CD14-positive monocyte (primary cell): Measurements from ENCODE around the gene KLF15. TPM values are rescaled to one million over a fixed set of nuclear protein-coding genes. Genes with fewer than 3 reads are reported as not detected.

Source experiments
- DNase-seq, 3 donors: peaks; one replicate each; pipeline ENCODE4 v3.0.0-alpha.2; 2011 to 2022
- H2AFZ ChIP-seq: 2 replicates; pipeline ENCODE4 v1.6.0; 2012; ENCODE audit warnings: mild to moderate bottlenecking, low read depth, low read length, inconsistent platforms; ENCODE audit not compliant: insufficient read depth, poor library complexity, severe bottlenecking
- H3K27ac ChIP-seq, 2 donors: 1 replicate in 1 of 2; 2 replicates in 1 of 2; pipeline ENCODE4 v1.5.1; 2012 to 2013; ENCODE audit warnings: low read length in 2 of 2, control low read depth in 1 of 2, inconsistent platforms in 1 of 2, low read depth in 1 of 2, mild to moderate bottlenecking in 1 of 2
- H3K27me3 ChIP-seq, 2 donors: one replicate each; pipeline versions ENCODE4 v1.6.0 to v1.6.1; 2011 to 2013; ENCODE audit warnings: low read length in 2 of 2; ENCODE audit not compliant: control insufficient read depth in 2 of 2, insufficient read depth in 2 of 2
- H3K36me3 ChIP-seq, 2 donors: replicated peaks in 1 of 2; 1 replicate in 1 of 2; 2 replicates in 1 of 2; pipeline versions ENCODE4 v1.5.1 to v1.6.1; 2012 to 2013; ENCODE audit warnings: low read length in 2 of 2, control low read depth in 1 of 2, inconsistent platforms in 1 of 2, mild to moderate bottlenecking in 1 of 2; ENCODE audit not compliant: insufficient read depth in 2 of 2, control insufficient read depth in 1 of 2
- H3K4me1 ChIP-seq, 2 donors: 1 replicate in 1 of 2; 2 replicates in 1 of 2; pipeline versions ENCODE4 v1.5.1 to v1.6.1; 2012 to 2013; ENCODE audit warnings: low read length in 2 of 2, control low read depth in 1 of 2, inconsistent platforms in 1 of 2, mild to moderate bottlenecking in 1 of 2, moderate library complexity in 1 of 2; ENCODE audit not compliant: insufficient read depth in 2 of 2, control insufficient read depth in 1 of 2
- H3K4me2 ChIP-seq: replicated peaks from 2 replicates; pipeline ENCODE3; 2012; ENCODE audit warnings: low read length, moderate library complexity, mild to moderate bottlenecking; ENCODE audit not compliant: poor library complexity, severe bottlenecking; ENCODE audit errors: extremely low read depth
- H3K4me3 ChIP-seq, 3 experiments: fragments of 200-600 bp in 1 of 3; sonication (generic) in 1 of 3; replicated peaks in 1 of 3; 1 replicate in 2 of 3; 2 replicates in 1 of 3; pipeline ENCODE4 v1.5.1; 2011 to 2013; ENCODE audit warnings: low read length in 3 of 3, mild to moderate bottlenecking in 3 of 3, control low read depth in 2 of 3, low read depth in 2 of 3, inconsistent platforms in 1 of 3, moderate library complexity in 1 of 3
- H3K79me2 ChIP-seq: 2 replicates; pipeline ENCODE4 v1.6.0; 2012; ENCODE audit warnings: mild to moderate bottlenecking, control low read depth, inconsistent platforms, low read length, moderate library complexity; ENCODE audit not compliant: insufficient read depth
- H3K9ac ChIP-seq: 2 replicates; pipeline ENCODE4 v1.6.0; 2017; ENCODE audit warnings: low read length, mild to moderate bottlenecking; ENCODE audit not compliant: insufficient read depth, poor library complexity, severe bottlenecking
- H3K9me3 ChIP-seq, 2 donors: replicated peaks in 1 of 2; 1 replicate in 1 of 2; 2 replicates in 1 of 2; pipeline versions ENCODE4 v1.5.1 to v1.6.1; 2012 to 2013; ENCODE audit warnings: low read length in 2 of 2, control low read depth in 1 of 2; ENCODE audit not compliant: control insufficient read depth in 1 of 2, insufficient read depth in 1 of 2
- H4K20me1 ChIP-seq: 2 replicates; pipeline ENCODE4 v1.6.0; 2012; ENCODE audit warnings: mild to moderate bottlenecking, low read length, control low read depth, moderate library complexity; ENCODE audit not compliant: insufficient read depth
- H3K27ac Mint-ChIP-seq, 7 donors: one replicate each; pipeline ENCODE4 v1.8.0; 2020; ENCODE audit warnings: mild to moderate bottlenecking in 7 of 7, mixed read lengths in 7 of 7, moderate library complexity in 6 of 7, inconsistent platforms in 2 of 7
- H3K27me3 Mint-ChIP-seq, 3 donors: one replicate each; pipeline ENCODE4 v1.8.0; 2021 to 2022; ENCODE audit warnings: low read depth in 3 of 3, mild to moderate bottlenecking in 3 of 3, mixed read lengths in 3 of 3, moderate library complexity in 3 of 3, inconsistent platforms in 1 of 3
- H3K36me3 Mint-ChIP-seq, 2 donors: one replicate each; pipeline ENCODE4 v1.8.0; 2020; ENCODE audit warnings: mixed read lengths in 2 of 2, inconsistent platforms in 1 of 2, mild to moderate bottlenecking in 1 of 2
- H3K4me1 Mint-ChIP-seq: one replicate; pipeline ENCODE4 v1.8.0; 2020; ENCODE audit warnings: mild to moderate bottlenecking, mixed read lengths
- H3K4me3 Mint-ChIP-seq, 2 donors: one replicate each; pipeline ENCODE4 v1.8.0; 2020; ENCODE audit warnings: mild to moderate bottlenecking in 2 of 2, mixed read lengths in 2 of 2, moderate library complexity in 1 of 2
- H3K9me3 Mint-ChIP-seq, 7 donors: one replicate each; pipeline ENCODE4 v1.8.0; 2020 to 2022; ENCODE audit warnings: mixed read lengths in 7 of 7, mild to moderate bottlenecking in 6 of 7, moderate library complexity in 6 of 7, inconsistent platforms in 2 of 7
- WGBS: methylation state at CpG from one replicate; pipeline ENCODE4 v1.1.5; 2013; ENCODE audit warnings: missing lambda C conversion rate; ENCODE audit not compliant: insufficient coverage; 5-methylcytosine and 5-hydroxymethylcytosine counted together
- intact Hi-C, 2 donors: fragments of 100-400 bp; cut with micrococcal nuclease; formaldehyde crosslinking; loops; one replicate each; pipeline versions ENCODE4 v1.15.0 to v1.15.1; 2023
- polyA plus RNA-seq, 3 donors: library from polyadenylated mRNA; depleted of rRNA in 1 of 3; unstranded in 2 of 3; stranded (reverse) in 1 of 3; fragments of 300-500 nt in 2 of 3; fragments of >200 nt in 1 of 3; fragmentation: Illumina TruSeq in 2 of 3; gene quantifications; 1 replicate in 2 of 3; 2 replicates in 1 of 3; pipeline ENCODE4 v1.2.3, GENCODE V29; 2012 to 2021
- TF ChIP-seq, protein P1 (sequence below): fragments of 200-600 bp; IDR thresholded peaks from one replicate; pipeline ENCODE4 v1.8.0; 2022; ENCODE audit warnings: antibody characterized with exemption, mild to moderate bottlenecking

Gene KLF15
- polyA plus RNA-seq, 3 donors: not detected

DNA sequence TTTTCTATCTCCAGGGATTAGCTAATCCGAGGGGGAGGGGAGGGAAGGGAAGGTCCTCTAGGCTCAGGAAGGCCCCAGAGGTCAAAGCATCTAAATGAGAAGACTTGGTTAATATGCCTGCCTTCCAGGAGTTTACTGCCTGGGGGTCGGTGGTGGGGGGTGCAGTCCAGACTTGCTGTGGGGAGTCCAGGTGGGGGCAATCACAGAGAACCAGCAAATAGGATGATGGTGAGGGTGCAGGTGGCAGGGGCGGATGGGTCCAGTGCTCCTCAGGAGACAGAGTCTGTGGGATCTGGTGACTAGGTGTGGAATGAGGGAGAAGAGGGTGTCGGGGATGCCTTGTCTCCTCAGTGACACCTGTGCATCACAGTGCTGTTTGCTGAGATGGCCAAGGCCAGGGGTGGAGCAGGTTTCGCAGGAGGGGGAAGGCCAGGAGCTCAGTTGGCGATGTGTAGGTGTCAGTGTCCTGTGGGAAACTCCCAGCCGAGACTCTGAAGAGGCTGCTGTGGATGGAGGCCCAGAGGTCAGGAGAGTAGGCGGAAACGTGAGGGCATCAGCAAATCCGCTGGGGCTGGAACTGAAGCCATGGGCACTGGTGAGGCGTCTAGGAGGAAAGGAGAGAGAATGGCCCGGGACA is 45.6 kb upstream of the KLF15 start:
- Histone ChIP-seq H3K27me3 (no peaks in the 10 kb centered on the region), H3K9me3 (peaks cover 20 to 33% of the 10 kb centered on the region in 2 donors), H3K4me1 (peaks cover 5 to 6% of the 10 kb centered on the region in 2 donors), H2AFZ (no peak overlapping the region), H3K9ac (no peak overlapping the region), H3K36me3 (no peaks in the 10 kb centered on the region), H3K27ac (no peak overlapping the region), H4K20me1 (no peaks in the 10 kb centered on the region), H3K4me2 (no peak overlapping the region), H3K79me2 (no peaks in the 10 kb centered on the region), H3K4me3 (no peak overlapping the region)
- peak overlapping the region in 1 of 7 donors; percentile 4 for H3K27ac Mint-ChIP-seq
- H3K4me1 Mint-ChIP-seq: peaks cover 7% of the 10 kb centered on the region
- 87% methylated on average over 9 of the region's 12 CpGs for WGBS
- H3K27me3 Mint-ChIP-seq: peaks cover 6 to 21% (median 14%) of the 10 kb centered on the region in 3 donors
- intact Hi-C loops: no loop called here
- TF ChIP-seq, protein P1, sequence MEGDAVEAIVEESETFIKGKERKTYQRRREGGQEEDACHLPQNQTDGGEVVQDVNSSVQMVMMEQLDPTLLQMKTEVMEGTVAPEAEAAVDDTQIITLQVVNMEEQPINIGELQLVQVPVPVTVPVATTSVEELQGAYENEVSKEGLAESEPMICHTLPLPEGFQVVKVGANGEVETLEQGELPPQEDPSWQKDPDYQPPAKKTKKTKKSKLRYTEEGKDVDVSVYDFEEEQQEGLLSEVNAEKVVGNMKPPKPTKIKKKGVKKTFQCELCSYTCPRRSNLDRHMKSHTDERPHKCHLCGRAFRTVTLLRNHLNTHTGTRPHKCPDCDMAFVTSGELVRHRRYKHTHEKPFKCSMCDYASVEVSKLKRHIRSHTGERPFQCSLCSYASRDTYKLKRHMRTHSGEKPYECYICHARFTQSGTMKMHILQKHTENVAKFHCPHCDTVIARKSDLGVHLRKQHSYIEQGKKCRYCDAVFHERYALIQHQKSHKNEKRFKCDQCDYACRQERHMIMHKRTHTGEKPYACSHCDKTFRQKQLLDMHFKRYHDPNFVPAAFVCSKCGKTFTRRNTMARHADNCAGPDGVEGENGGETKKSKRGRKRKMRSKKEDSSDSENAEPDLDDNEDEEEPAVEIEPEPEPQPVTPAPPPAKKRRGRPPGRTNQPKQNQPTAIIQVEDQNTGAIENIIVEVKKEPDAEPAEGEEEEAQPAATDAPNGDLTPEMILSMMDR: no peak
- peaks cover 0 to 2% of the 10 kb centered on the region in 2 donors for H3K36me3 Mint-ChIP-seq
- no peak overlapping the region for H3K4me3 Mint-ChIP-seq
- H3K9me3 Mint-ChIP-seq: peaks cover 15 to 34% (median 29%) of the 10 kb centered on the region in 7 donors
- no peak for DNase-seq

DNA sequence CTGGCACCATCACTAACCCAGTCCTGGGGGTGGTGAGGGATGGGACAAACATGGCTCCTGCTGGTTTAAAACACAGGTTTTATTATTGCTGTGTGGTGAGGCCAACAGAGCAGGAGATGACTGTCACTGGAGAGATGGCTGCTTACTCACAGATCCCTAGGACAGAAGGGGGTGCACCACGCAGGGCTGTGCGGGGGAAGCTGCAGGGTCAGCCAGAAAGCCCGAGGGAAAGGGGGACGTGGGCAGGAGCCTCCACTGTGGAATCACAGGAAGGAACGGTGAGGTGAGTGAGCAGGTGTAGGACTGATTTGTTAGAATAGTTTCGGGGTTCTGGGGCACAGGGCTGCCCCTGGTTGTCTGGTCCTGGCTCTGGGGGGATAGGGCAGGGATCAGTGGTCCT is 45.0 kb upstream of the KLF15 start:
- Mint-ChIP-seq H3K9me3 (peaks cover 19 to 39% (median 31%) of the 10 kb centered on the region in 7 donors), H3K4me1 (peaks cover 7% of the 10 kb centered on the region), H3K4me3 (no peak overlapping the region), H3K27me3 (peaks cover 9 to 16% (median 12%) of the 10 kb centered on the region in 3 donors), H3K27ac (no peak overlapping the region), H3K36me3 (peaks cover 0 to 2% of the 10 kb centered on the region in 2 donors)
- H3K27me3 ChIP-seq: no peaks in the 10 kb centered on the region
- H3K27ac ChIP-seq: no peak overlapping the region
- intact Hi-C loops: no loop called here
- TF ChIP-seq, protein P1: no peak
- no peak overlapping the region for H2AFZ ChIP-seq
- H3K4me3 ChIP-seq: no peak overlapping the region
- WGBS: 83% methylated on average over 6 of the region's 6 CpGs
- H3K36me3 ChIP-seq: no peaks in the 10 kb centered on the region
- H3K4me1 ChIP-seq: peaks cover 5 to 6% of the 10 kb centered on the region in 2 donors
- no peak overlapping the region for H3K9ac ChIP-seq
- H4K20me1 ChIP-seq: no peaks in the 10 kb centered on the region
- peaks cover 20 to 37% of the 10 kb centered on the region in 2 donors for H3K9me3 ChIP-seq
- no peaks in the 10 kb centered on the region for H3K79me2 ChIP-seq
- no peak overlapping the region for H3K4me2 ChIP-seq
- DNase-seq: no peak
